Esophagus squamous epithelium (tissue), 5 donors: Measurements from ENCODE around the gene LRP1B. TPM values are rescaled to one million over a fixed set of nuclear protein-coding genes. Genes with fewer than 3 reads are reported as not detected.

Experiments used
- DNase-seq: peaks from one replicate; lab custom pipeline; 2025; lab: John Stamatoyannopoulos, UW
- H3K27ac ChIP-seq, 4 donors: fragments of 200-600 bp; sonication (generic); one replicate each; pipeline ENCODE4 v1.5.1; 2016 to 2019; ENCODE audit warnings: mild to moderate bottlenecking in 1 of 4
- H3K27me3 ChIP-seq, 4 donors: fragments of 200-600 bp; sonication (generic); 1 replicate in 3 of 4; 2 replicates in 1 of 4; pipeline versions ENCODE4 v1.5.1 to v1.6.0; 2017 to 2021; ENCODE audit warnings: antibody characterized with exemption in 1 of 4
- H3K36me3 ChIP-seq, 3 donors: fragments of 200-600 bp; sonication (generic); one replicate each; pipeline ENCODE4 v1.5.1; 2016 to 2019
- H3K4me1 ChIP-seq, 3 donors: fragments of 200-600 bp; sonication (generic); one replicate each; pipeline ENCODE4 v1.5.1; 2017 to 2019
- H3K4me3 ChIP-seq, 4 donors: fragments of 200-600 bp; sonication (generic); 1 replicate in 3 of 4; 2 replicates in 1 of 4; pipeline ENCODE4 v1.5.1; 2016 to 2019; ENCODE audit warnings: mild to moderate bottlenecking in 2 of 4, moderate library complexity in 1 of 4
- H3K9me3 ChIP-seq, 3 donors: fragments of 200-600 bp; sonication (generic); one replicate each; pipeline ENCODE4 v1.5.1; 2016 to 2019
- POLR2A ChIP-seq, 4 donors: fragments of 450-650 bp; IDR thresholded peaks; one replicate each; pipeline ENCODE4 v1.6.1; 2017; ENCODE audit warnings: antibody characterized with exemption in 4 of 4, mild to moderate bottlenecking in 4 of 4, moderate library complexity in 3 of 4
- WGBS, 2 donors: methylation state at CpG; one replicate each; pipeline ENCODE4 v1.1.5; 2018; 5-methylcytosine and 5-hydroxymethylcytosine counted together
- intact Hi-C: fragments of 100-400 bp; cut with DNase I; formaldehyde crosslinking; loops from one replicate; pipeline ENCODE4 v1.15.0; 2022
- total RNA-seq, 4 donors: library from RNA; depleted of rRNA; stranded (reverse); fragments of >200 nt; gene quantifications; one replicate each; pipeline ENCODE4 v1.1.0, GENCODE V29; 2016
- TF ChIP-seq, protein P1 (sequence below), 6 experiments: fragments of 450-650 bp in 4 of 6; fragments of 200-600 bp in 2 of 6; sonication (generic) in 2 of 6; IDR thresholded peaks; one replicate each; pipeline ENCODE4 v1.5.1; 2016 to 2019; ENCODE audit warnings: antibody characterized with exemption in 6 of 6, mild to moderate bottlenecking in 4 of 6, moderate library complexity in 4 of 6
- donor health status: DM: yes; HTN: yes; CAD: no.

LRP1B gene
- total RNA-seq, 4 donors from 2014 or later = 0.04 to 1.1 (median 0.23) TPM

DNA sequence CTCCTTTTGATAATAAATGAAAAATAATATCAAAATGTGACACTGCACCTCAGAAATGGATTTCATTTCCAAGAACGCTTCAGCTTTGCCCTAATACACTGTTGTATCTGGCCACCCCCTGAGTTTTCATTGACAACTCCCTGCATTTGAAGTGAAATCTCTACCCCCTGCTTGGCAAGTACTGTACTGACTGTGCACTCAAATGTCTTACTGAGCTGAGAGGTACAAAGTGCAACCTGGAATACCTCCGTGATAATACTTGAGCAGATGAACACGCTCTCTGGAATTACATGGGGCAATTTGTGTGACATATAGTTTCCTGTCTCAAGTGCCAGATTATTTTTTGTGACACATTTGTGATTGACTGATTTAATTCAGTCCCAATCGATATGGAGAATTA lies 231.1 kb downstream of the LRP1B start:
- no peaks in the 10 kb centered on the region for H3K27me3 ChIP-seq
- no peak overlapping the region for H3K4me3 ChIP-seq
- no peaks in the 10 kb centered on the region for H3K36me3 ChIP-seq
- no peaks in the 10 kb centered on the region for H3K9me3 ChIP-seq
- WGBS, 2 donors = 69 to 72% methylated on average over 4 of the region's 4 CpGs
- no peaks in the 10 kb centered on the region for H3K4me1 ChIP-seq
- TF ChIP-seq, protein P1, sequence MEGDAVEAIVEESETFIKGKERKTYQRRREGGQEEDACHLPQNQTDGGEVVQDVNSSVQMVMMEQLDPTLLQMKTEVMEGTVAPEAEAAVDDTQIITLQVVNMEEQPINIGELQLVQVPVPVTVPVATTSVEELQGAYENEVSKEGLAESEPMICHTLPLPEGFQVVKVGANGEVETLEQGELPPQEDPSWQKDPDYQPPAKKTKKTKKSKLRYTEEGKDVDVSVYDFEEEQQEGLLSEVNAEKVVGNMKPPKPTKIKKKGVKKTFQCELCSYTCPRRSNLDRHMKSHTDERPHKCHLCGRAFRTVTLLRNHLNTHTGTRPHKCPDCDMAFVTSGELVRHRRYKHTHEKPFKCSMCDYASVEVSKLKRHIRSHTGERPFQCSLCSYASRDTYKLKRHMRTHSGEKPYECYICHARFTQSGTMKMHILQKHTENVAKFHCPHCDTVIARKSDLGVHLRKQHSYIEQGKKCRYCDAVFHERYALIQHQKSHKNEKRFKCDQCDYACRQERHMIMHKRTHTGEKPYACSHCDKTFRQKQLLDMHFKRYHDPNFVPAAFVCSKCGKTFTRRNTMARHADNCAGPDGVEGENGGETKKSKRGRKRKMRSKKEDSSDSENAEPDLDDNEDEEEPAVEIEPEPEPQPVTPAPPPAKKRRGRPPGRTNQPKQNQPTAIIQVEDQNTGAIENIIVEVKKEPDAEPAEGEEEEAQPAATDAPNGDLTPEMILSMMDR (IDR thresholded peaks at IDR 0.05) = no peak
- no peak for TF ChIP-seq POLR2A (IDR thresholded peaks at IDR 0.05)
- no peak overlapping the region for H3K27ac ChIP-seq
- no peak for DNase-seq
- intact Hi-C loops = no loop called here

DNA sequence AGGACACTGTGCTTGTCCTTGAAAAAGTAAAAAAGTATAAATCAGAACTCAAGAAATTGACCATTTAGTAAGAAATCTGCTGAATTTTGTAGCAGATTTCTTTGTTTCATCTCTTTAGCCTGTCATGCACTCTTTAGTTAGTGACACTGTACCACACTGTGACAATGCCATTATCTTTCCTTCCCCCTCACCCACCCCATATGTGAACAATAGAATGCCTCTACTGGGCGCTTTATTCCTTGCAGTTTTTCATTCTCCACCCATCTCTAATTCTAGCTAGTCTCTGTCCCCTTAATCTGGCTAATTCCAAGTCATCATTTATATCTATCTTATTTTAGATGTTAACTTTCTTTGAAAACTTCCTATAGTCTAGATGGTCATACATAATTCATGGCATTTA lies 241.0 kb downstream of the LRP1B start:
- no peak overlapping the region for H3K27ac ChIP-seq
- no peaks in the 10 kb centered on the region for H3K27me3 ChIP-seq
- no peaks in the 10 kb centered on the region for H3K36me3 ChIP-seq
- intact Hi-C loops = no loop called here
- TF ChIP-seq, protein P1 (IDR thresholded peaks at IDR 0.05) = no peak
- TF ChIP-seq POLR2A (IDR thresholded peaks at IDR 0.05) = no peak
- H3K9me3 ChIP-seq = no peaks in the 10 kb centered on the region
- 72 to 82% methylated on average over 1 of the region's 1 CpG for whole genome bisulfite sequencing, 2 donors
- no peaks in the 10 kb centered on the region for H3K4me1 ChIP-seq
- no peak overlapping the region for H3K4me3 ChIP-seq
- no peak for DNase-seq

DNA sequence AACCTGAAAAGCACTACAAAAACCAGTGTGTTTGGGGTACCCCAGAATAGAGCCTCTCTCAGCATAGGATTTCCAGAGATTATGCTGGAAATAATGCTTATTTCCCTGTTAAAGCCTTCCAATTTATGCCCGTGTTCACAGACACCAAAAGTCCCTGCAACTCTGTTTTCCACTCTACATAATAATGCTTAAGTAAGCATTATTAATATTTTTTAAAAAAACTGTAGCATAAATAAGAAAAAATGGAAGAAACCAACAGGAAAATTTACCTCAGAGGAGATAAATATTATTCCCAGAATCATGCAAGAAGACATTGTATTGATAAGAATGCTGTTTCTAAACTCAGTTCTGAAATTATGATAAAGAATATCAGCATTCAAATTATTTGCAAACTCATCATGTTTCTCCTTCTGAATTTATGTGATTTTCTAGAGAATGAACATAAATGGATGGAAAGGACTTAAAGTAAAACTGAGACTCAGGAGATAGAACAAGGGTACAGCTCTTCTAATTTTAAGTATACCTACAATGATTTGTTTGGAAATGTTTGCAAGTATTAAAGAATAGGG lies 241.7 kb downstream of the LRP1B start:
- Histone ChIP-seq H3K4me1 (no peaks in the 10 kb centered on the region), H3K4me3 (no peak overlapping the region), H3K27ac (no peak overlapping the region), H3K36me3 (no peaks in the 10 kb centered on the region), H3K27me3 (no peaks in the 10 kb centered on the region), H3K9me3 (no peaks in the 10 kb centered on the region)
- WGBS, 2 donors = 64 to 79% methylated on average over 1 of the region's 1 CpG
- intact Hi-C loops = no loop called here
- no peak for DNase-seq
- TF ChIP-seq, protein P1 (IDR thresholded peaks at IDR 0.05) = no peak
- TF ChIP-seq POLR2A (IDR thresholded peaks at IDR 0.05) = no peak

DNA sequence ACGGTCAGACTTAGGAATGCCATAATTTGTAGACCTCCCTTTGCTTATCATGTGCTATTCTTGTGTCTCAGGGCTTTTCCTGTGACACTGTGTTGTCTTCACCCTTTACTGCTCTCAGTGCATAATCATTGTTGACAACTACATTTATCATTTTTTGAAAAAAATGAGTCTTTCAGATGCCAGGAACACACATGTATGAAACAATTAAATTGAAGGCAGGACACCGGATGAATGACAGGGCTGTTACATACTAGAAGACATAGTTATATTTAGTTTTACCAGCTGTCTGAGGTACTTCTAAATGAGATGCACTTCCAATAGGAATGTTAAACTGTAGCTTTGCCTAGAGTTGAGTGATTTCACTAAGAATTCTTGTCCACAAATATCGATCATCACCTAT lies 243.5 kb downstream of the LRP1B start:
- intact Hi-C loops = no loop called here
- WGBS, 2 donors = 82 to 90% methylated on average over 3 of the region's 3 CpGs
- Histone ChIP-seq H3K4me1 (no peaks in the 10 kb centered on the region), H3K36me3 (no peaks in the 10 kb centered on the region), H3K4me3 (no peak overlapping the region), H3K27me3 (no peaks in the 10 kb centered on the region), H3K27ac (no peak overlapping the region), H3K9me3 (no peaks in the 10 kb centered on the region)
- no peak for DNase-seq
- TF ChIP-seq, protein P1 (IDR thresholded peaks at IDR 0.05) = no peak
- TF ChIP-seq POLR2A (IDR thresholded peaks at IDR 0.05) = no peak

DNA sequence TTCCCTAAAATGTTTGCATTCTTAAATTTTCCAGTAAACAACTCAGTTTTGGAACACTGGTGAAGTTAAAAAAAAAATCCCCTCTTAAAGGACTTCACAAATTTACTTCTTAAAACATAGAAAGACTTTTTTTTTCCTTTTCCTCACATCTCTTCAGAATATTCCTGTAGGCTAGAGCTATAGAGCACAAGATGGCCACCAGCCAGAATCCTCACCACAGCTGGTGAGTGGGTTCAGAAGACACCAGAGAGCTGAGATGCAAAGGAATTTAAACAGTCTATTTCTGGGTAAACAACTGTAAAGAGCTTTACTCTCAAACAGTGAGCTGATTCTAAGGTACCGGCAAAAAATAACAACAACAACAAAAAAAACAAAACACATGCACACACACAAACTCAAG lies 252.8 kb downstream of the LRP1B start:
- TF ChIP-seq POLR2A (IDR thresholded peaks at IDR 0.05) = no peak
- TF ChIP-seq, protein P1 (IDR thresholded peaks at IDR 0.05) = no peak
- Histone ChIP-seq H3K9me3 (no peaks in the 10 kb centered on the region), H3K27me3 (no peaks in the 10 kb centered on the region), H3K4me1 (no peaks in the 10 kb centered on the region), H3K27ac (no peak overlapping the region), H3K36me3 (no peaks in the 10 kb centered on the region), H3K4me3 (no peak overlapping the region)
- intact Hi-C loops = no loop called here
- WGBS, 2 donors = 84 to 100% methylated on average over 1 of the region's 1 CpG
- DNase-seq = no peak
